Superior temporal gyrus (tissue), 1 donor: ENCODE results near the gene TFB2M.

Source experiments
- DNase-seq: peaks from one replicate; pipeline ENCODE4 v3.0.0-alpha.2; 2016; ENCODE audit errors: extremely low spot score

TFB2M gene

GRCh38 chr1:246554201-246554600 lies 11.9 kb downstream of the TFB2M start:
- no peak for DNase-seq

- DNase-seq, result no peak
Measured at GRCh38 chr1:246552110-246552509, 14.0 kb downstream of the TFB2M start.

GRCh38 chr1:246550402-246550801 lies 15.7 kb downstream of the TFB2M start:
- no peak for DNase-seq

- no peak for DNase-seq
Measured at GRCh38 chr1:246549665-246550064, 16.4 kb downstream of the TFB2M start.

GRCh38 chr1:246544001-246544400 lies 22.1 kb downstream of the TFB2M start:
- DNase-seq, result no peak

GRCh38 chr1:246540738-246541491 lies 25.1 kb downstream of the TFB2M start:
- DNase-seq, result no peak

GRCh38 chr1:246537887-246538286 lies 28.2 kb downstream of the TFB2M start:
- no peak for DNase-seq

- no peak for DNase-seq
Measured at GRCh38 chr1:246537441-246537840, 28.6 kb downstream of the TFB2M start.

GRCh38 chr1:246534114-246534513 lies 31.9 kb downstream of the TFB2M start:
- DNase-seq, result no peak

- no peak for DNase-seq
Measured at GRCh38 chr1:246533371-246533905, 32.6 kb downstream of the TFB2M start.

- no peak for DNase-seq
Measured at GRCh38 chr1:246532519-246532918, 33.5 kb downstream of the TFB2M start.

GRCh38 chr1:246530482-246530881 lies 35.6 kb downstream of the TFB2M start:
- no peak for DNase-seq

GRCh38 chr1:246528933-246529731 lies 36.9 kb downstream of the TFB2M start:
- DNase-seq, result no peak

- DNase-seq, result no peak
Measured at GRCh38 chr1:246527402-246528088, 38.5 kb downstream of the TFB2M start.

- no peak for DNase-seq
Measured at GRCh38 chr1:246526915-246527314, 39.1 kb downstream of the TFB2M start.

GRCh38 chr1:246526380-246526779 lies 39.7 kb downstream of the TFB2M start:
- DNase-seq, result no peak

- no peak for DNase-seq
Measured at GRCh38 chr1:246519514-246519913, 46.5 kb downstream of the TFB2M start.

- DNase-seq, result no peak
Measured at GRCh38 chr1:246518456-246519205, 47.4 kb downstream of the TFB2M start.

GRCh38 chr1:246517391-246517790 lies 48.7 kb downstream of the TFB2M start:
- no peak for DNase-seq

GRCh38 chr1:246516126-246516525 lies 49.9 kb downstream of the TFB2M start:
- no peak for DNase-seq

GRCh38 chr1:246515390-246516005 lies 50.6 kb downstream of the TFB2M start:
- DNase-seq, result no peak
